ENCODE data around the gene ZNF462. TPM values are rescaled to one million over a fixed set of nuclear protein-coding genes. Genes with fewer than 3 reads are reported as not detected.

The ZNF462 gene
- total RNA-seq, 2 experiments from 2014 or later: 1.1 to 1.3 TPM

DNA sequence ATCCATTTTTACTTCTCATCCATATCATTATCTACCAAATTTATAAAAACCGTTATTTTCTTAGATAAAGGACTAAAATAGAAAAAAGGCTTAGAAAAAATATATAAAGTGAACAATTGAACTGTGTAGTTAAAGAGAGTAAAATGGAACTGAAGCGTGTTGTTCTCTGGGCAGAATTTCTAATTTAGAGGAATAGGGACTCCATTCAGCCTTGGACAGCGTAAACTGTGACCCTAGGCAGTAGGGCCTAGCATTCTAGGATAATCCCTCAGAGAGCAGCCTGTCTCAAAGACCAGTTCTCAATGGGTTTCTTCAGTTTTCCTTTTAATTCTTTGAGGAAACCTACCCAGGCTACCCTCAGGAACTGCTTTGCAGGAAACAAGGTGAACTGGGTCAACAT is 11.1 kb downstream of the ZNF462 start:
- H3K27me3 Mint-ChIP-seq: no peaks in the 10 kb centered on the region

DNA sequence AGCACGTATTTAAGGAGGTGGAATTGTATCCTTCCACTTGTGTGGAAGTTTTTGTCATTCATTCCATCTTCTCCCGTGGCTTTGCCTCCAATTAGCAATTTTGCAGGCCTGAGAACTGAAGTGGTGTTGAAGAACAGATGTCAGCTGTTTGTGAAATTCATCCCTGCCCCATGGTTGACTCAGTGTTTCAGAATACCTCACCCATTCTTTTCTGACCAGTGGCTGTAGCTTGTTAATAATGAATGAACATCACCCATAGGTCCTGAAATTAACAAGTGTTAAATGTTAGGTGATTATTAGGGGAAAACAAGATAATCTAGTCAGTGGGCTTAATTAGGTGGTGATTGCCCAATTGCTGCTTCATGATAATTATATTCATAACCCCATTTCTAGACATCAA is 11.7 kb downstream of the ZNF462 start:
- CTCF ChIA-PET: no interaction called here
- intact Hi-C loops (cut with DNase I, micrococcal nuclease): no loop called here
- H3K27me3 Mint-ChIP-seq: no peaks in the 10 kb centered on the region
- ATAC-seq (ENCODE audit: poor library complexity): no peak
- DNase-seq: no peak
- no peak overlapping the region for H3K27ac ChIP-seq (ENCODE audit: low read depth in 1 of 2, low read length in 2 of 2)
- H3K4me3 Mint-ChIP-seq: no peak overlapping the region
- TF ChIP-seq, protein P1, sequence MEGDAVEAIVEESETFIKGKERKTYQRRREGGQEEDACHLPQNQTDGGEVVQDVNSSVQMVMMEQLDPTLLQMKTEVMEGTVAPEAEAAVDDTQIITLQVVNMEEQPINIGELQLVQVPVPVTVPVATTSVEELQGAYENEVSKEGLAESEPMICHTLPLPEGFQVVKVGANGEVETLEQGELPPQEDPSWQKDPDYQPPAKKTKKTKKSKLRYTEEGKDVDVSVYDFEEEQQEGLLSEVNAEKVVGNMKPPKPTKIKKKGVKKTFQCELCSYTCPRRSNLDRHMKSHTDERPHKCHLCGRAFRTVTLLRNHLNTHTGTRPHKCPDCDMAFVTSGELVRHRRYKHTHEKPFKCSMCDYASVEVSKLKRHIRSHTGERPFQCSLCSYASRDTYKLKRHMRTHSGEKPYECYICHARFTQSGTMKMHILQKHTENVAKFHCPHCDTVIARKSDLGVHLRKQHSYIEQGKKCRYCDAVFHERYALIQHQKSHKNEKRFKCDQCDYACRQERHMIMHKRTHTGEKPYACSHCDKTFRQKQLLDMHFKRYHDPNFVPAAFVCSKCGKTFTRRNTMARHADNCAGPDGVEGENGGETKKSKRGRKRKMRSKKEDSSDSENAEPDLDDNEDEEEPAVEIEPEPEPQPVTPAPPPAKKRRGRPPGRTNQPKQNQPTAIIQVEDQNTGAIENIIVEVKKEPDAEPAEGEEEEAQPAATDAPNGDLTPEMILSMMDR (IDR thresholded peaks at IDR 0.05): no peak
- H3K27ac Mint-ChIP-seq: no peak overlapping the region
- no peaks in the 10 kb centered on the region for H3K9me3 ChIP-seq (ENCODE audit: control insufficient read depth in 1 of 2, insufficient read depth in 1 of 2, low read length in 2 of 2)
- H3K27me3 ChIP-seq (ENCODE audit: control insufficient read depth in 1 of 2, insufficient read depth in 2 of 2, low read length in 2 of 2): no peaks in the 10 kb centered on the region
- no peak overlapping the region for H3K4me3 ChIP-seq (ENCODE audit: low read length)
- H3K36me3 Mint-ChIP-seq (ENCODE audit: low read depth): no peaks in the 10 kb centered on the region
- H3K9me3 Mint-ChIP-seq: no peaks in the 10 kb centered on the region
- no peaks in the 10 kb centered on the region for H3K4me1 ChIP-seq (ENCODE audit: insufficient read depth, low read length)
- no peaks in the 10 kb centered on the region for H3K36me3 ChIP-seq (ENCODE audit: insufficient read depth, low read length)
- POLR2A ChIA-PET: no interaction called here
- H3K4me1 Mint-ChIP-seq (ENCODE audit: low read depth): no peaks in the 10 kb centered on the region

More for the DNA sequence above, 11.1 kb downstream of the ZNF462 start:
- Mint-ChIP-seq H3K4me1 (ENCODE audit: low read depth) (no peaks in the 10 kb centered on the region), H3K27ac (no peak overlapping the region), H3K9me3 (no peaks in the 10 kb centered on the region), H3K4me3 (no peak overlapping the region), H3K36me3 (ENCODE audit: low read depth) (no peaks in the 10 kb centered on the region)
- Histone ChIP-seq H3K36me3 (ENCODE audit: insufficient read depth, low read length) (no peaks in the 10 kb centered on the region), H3K9me3 (ENCODE audit: control insufficient read depth in 1 of 2, insufficient read depth in 1 of 2, low read length in 2 of 2) (no peaks in the 10 kb centered on the region), H3K4me3 (ENCODE audit: low read length) (no peak overlapping the region), H3K4me1 (ENCODE audit: insufficient read depth, low read length) (no peaks in the 10 kb centered on the region), H3K27me3 (ENCODE audit: control insufficient read depth in 1 of 2, insufficient read depth in 2 of 2, low read length in 2 of 2) (no peaks in the 10 kb centered on the region), H3K27ac (ENCODE audit: low read depth in 1 of 2, low read length in 2 of 2) (no peak overlapping the region)
- ChIA-PET POLR2A (no interaction called here), CTCF (no interaction called here)
- DNase-seq (no peak), ATAC-seq (ENCODE audit: poor library complexity) (no peak)
- intact Hi-C loops (cut with DNase I, micrococcal nuclease): no loop called here
- TF ChIP-seq, protein P1 (IDR thresholded peaks at IDR 0.05): no peak

DNA sequence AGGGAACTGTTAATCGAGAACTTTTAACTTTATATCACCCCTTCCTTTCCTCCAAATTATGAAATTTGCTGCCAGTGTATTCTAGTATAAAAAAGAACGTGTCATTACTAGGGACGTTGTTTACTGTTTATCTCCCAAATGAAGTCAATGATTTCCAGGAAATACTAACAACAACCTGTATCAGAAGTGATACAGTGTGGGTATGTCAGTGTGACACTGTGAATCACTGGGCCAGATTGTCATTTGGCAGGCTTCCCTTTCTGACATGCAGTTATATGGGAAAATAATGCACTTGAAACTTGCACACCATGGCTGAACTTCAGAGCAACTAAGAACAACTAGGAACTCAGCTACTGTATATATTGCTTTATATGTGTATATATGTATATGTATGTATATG is 12.6 kb downstream of the ZNF462 start:
- TF ChIP-seq, protein P1 (IDR thresholded peaks at IDR 0.05): no peak
- Mint-ChIP-seq H3K4me3 (no peak overlapping the region), H3K36me3 (ENCODE audit: low read depth) (no peaks in the 10 kb centered on the region), H3K4me1 (ENCODE audit: low read depth) (no peaks in the 10 kb centered on the region), H3K9me3 (no peaks in the 10 kb centered on the region), H3K27ac (no peak overlapping the region), H3K27me3 (no peaks in the 10 kb centered on the region)
- no peaks in the 10 kb centered on the region for H3K27me3 ChIP-seq (ENCODE audit: control insufficient read depth in 1 of 2, insufficient read depth in 2 of 2, low read length in 2 of 2)
- H3K9me3 ChIP-seq (ENCODE audit: control insufficient read depth in 1 of 2, insufficient read depth in 1 of 2, low read length in 2 of 2): no peaks in the 10 kb centered on the region
- ChIA-PET CTCF (no interaction called here), POLR2A (no interaction called here)
- ATAC-seq (ENCODE audit: poor library complexity) (no peak), DNase-seq (no peak)
- no peaks in the 10 kb centered on the region for H3K36me3 ChIP-seq (ENCODE audit: insufficient read depth, low read length)
- H3K4me1 ChIP-seq (ENCODE audit: insufficient read depth, low read length): no peaks in the 10 kb centered on the region
- no peak overlapping the region for H3K27ac ChIP-seq (ENCODE audit: low read depth in 1 of 2, low read length in 2 of 2)
- H3K4me3 ChIP-seq (ENCODE audit: low read length): no peak overlapping the region
- intact Hi-C loops (cut with DNase I, micrococcal nuclease): no loop called here
